Activated CD8-positive, alpha-beta memory T cell treated with anti-CD3 and anti-CD28 coated beads, Interleukin-2, amount 50 U/mL, for 1 hour (primary cell): ENCODE measurements around the gene CHST12.
A peak's percentile ranks its signal among the peaks of the same experiment; 100 is the strongest.
"Not testable (repeated sequence)": the region's sequence is repeated elsewhere in the genome, so short reads cannot be mapped to it uniquely, and the experiment has no call there.

Experiments used
- DNase-seq: peaks from one replicate; pipeline ENCODE4 v3.0.0-alpha.2; 2020; ENCODE audit errors: extremely low read depth

CHST12 gene

DNA sequence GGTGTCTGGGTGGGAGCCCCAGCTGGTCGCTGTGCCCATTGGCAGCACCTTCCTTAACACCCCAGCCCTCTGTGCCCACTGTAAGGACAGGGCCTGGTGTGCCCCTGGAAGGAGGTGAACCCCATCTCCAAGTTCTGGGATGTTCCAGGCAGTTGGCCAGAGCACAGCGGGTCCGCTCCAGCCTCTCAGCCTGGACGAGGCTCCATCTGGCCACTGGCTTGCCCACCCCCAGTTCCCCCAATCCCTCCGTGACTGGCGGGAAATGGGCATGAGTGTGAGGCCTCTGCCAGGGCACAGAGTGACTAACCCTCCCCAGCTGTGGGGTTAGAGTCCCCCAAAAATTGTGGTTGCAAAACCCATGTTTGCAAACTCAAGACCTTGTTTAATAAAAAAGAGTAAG lies 57.2 kb downstream of the CHST12 start:
- no peak for DNase-seq

DNA sequence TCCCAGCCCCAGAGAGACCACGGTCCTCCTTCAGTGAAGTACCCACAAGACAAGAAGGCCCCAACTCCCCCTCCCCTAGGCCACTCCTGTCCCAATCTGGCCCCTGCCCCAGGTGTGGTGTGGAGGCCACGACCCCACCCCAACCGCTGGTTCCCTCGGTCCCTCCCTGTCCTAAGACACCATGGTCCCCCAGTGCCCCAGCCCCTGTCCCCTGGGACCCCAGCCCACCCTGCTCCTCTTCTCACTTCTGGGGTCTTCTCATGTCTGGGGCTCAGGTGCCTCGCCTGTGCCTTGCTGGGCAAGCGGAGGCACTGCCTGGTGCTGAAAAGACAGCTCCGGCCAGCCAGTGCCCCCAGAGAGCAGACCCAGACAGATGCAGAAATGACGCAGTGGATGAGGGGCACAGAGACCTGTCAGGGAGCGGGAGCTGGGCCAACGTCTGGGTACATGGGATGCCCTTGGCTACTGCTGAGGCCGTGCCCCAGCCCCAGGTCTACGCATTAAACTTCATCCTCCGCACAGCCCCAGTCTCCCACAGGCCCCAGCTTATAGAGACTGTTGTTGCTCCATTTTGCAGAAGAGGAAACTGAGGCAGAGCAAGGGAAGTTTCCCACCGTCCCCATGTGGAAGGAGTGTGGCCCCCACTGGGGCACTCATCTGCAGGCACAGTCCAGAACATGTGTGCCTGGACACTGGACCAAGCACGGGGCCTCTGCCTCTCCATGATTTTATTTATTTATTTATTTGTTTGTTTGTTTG lies 58.0 kb downstream of the CHST12 start:
- no peak for DNase-seq

DNA sequence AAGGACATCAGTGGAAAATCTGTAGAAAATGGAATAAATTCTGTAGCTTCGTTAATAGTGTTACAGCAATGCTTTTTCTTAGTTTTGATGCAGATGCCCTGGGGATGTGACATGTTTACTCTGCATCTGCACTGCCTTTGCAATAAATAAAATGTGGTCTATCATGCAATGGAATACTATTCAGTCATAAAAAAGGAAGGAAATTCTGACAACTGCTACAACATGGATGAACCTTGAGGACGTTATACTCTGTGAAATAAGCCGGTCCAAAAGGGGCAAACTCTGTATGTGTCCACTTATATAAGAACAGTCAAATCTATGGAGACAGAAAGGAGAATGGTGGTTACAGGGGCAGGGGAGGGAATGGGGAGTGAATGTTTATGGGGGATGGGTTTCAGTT lies 59.3 kb downstream of the CHST12 start:
- DNase-seq, result no peak

DNA sequence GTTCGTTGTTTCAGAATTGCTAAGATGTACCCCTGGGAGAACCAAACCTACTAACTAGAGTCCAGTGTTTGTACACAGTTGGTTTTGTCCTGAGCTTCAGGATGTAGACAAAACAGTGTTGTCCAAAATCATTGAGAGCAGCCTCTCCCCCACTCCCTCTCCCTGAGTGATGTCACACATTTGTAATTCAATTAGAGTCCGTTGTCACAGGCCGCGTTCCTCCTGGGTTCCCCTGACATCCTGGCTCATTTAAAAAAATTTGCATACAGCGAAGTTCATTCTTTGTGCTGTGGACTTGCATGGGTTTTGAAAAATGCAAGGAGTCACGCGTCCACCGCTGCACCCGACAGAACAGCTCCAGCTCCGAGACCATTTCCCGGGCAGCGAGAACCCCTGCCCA lies 62.5 kb downstream of the CHST12 start:
- no peak for DNase-seq

DNA sequence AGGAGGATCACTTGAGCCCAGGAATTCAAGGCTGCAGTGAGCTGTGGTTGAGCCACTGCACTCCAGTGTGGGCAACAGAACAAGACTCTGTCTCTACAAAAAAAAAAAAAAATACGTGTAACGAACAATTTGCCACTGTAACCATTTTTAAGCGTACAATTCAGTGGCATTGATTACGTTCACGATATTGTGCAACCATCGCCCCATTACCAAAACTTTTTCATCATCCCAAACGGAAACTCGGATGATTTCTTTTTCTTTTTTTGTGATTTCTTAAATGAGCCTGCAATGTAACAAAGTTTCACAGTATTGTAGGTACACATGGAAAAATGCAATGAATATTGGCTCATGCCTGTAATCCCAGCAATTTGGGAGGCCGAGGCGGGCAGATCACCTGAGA lies 63.3 kb downstream of the CHST12 start:
- no peak for DNase-seq

DNA sequence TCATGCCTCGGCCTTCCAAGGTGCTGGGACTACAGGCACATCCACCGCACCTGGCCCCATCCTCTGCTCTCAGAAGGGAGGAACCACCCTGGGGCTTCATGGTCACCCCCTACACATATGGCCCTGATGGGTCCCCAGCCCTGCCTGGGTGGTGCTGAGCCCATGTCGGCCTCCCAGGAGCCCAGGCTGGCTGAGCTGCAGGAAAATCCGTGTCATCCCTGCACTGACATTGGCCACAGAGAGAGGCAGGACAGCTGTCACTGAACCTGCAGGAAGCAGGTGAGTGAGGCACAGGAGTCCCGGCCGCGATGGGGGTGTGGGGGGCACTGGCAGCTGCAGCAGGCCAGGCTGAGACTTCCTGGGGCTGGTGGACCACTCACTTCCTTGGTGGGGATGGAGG lies 64.8 kb downstream of the CHST12 start:
- DNase-seq, result no peak

DNA sequence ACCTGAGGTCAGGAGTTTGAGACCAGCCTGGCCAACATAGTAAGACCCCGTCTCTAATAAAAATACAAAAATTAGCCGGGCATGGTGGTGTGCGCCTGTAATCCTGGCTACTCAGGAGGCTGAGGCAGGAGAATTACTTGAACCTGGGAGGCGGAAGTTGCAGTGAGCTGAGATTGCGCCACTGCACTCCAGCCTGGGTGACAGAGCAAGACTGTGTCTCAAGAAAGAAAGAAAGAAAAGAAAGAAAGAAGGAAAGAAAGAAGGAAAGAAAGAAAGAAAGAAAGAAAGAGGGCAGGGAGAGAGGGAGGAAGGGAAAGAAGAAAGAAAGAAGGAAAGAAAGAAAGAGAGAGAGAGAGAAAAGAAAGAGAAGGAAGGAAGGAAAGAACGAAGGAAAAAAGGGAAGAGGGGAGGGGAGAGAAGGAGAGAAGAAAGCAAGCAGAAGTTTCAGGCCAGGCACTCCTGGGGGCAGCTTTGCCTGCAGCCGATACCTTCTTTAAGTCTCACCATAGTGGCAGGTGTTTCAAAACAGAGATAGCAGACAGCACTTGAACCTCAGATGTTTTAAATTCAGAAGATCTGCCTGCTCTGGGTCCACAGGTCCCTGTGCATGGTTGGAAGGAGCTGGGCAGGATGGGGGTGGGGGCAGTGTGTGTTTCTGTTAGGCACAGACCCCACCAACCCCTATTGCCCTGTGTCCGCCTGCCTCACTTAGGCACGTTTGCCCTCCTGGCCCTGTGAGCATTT lies 66.2 kb downstream of the CHST12 start:
- not testable (repeated sequence) for DNase-seq

DNA sequence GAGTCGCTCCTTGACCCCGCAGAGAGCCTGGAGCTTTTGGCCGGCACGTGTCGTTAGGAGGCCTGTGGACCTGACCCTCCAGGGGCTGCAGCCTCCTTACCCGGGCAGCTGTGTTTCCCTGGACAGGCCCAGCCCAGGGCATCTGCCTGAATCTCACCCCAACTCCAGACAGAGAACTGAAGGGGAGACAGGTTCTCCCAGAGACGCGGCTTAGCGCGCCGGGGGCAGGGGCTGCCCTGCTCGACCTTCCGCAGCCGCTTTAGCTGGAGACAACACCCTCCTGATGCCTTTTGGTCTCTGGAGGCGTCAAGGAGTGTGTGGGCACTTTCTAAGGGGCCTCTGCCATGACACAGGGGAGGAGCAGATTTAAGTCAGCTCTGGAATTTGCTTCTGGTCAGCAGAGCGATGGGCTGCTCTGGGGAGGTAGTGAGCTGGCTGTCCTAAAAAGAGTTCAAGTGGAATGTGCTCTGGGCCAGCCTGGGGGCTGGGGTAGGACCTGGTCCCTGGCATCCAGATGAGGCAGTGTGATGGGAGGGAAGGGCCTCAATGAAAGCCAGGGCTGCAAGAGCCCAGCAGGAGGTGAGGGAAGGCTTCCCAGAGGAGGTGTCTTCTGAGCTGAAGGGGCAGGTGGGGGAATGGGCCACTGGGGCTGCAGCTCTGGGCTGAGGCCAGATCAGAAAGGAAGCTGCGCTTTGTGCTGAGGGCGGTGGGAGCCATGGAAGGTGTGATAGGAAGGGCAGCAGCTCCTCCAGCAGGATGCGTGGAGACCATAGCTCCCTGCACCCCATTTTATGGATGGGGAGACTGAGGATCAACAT lies 67.0 kb downstream of the CHST12 start:
- no peak for DNase-seq

DNA sequence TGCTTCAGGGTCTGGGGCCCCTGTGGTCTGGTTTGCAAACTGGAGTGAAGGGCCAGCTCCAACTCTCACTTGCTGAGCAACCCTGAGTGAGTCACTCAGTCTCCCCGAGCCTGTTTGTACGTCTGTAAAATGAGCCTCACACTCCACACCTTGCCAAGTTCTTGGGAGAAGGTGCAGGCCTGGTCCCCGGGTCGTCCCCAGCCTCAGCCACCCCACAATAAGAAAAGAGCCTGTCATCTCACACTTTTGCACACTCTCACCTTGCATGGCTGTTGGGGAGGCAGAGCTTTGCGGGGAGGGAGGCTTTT lies 67.6 kb downstream of the CHST12 start:
- no peak for DNase-seq

DNA sequence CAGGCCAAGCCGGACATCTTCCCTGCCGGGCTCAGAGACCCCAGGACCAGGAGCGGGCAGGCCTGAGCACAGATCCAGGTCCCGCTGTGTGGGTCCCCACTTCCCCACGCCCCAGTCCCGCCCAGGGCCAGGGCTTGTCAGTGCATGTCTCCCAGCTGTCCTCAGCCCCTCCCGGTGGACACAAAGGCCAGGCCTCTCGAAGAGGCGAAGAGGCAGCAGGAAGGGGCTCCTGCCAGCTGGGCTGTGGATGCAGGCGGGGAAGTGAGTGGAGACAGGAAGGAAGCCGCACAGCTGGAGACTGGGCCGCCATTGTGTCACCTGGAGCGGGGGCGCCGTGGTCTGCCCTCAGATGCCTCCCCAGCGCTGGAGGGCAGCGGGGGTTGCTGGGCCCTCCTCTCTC lies 68.0 kb downstream of the CHST12 start:
- DNase-seq, result no peak

DNA sequence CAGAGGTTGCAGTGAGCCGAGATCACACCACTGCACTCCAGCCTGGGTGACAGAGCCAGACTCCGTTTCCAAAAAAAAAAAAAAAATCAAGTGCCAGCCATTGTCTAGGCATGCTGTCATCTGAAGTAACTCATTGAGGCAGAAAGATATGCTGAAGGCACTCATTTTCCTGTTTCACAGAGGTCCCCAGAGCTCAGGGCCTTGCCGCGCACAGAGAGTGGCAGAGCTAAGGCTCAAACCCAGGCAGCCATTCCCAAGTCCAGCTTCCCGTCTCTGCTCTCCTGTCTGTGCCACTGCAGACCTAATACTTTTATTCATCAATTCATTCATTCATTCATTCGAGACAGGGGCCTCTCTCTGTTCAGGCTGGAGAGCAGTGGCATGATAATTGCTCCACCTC lies 69.3 kb downstream of the CHST12 start:
- no peak for DNase-seq

DNA sequence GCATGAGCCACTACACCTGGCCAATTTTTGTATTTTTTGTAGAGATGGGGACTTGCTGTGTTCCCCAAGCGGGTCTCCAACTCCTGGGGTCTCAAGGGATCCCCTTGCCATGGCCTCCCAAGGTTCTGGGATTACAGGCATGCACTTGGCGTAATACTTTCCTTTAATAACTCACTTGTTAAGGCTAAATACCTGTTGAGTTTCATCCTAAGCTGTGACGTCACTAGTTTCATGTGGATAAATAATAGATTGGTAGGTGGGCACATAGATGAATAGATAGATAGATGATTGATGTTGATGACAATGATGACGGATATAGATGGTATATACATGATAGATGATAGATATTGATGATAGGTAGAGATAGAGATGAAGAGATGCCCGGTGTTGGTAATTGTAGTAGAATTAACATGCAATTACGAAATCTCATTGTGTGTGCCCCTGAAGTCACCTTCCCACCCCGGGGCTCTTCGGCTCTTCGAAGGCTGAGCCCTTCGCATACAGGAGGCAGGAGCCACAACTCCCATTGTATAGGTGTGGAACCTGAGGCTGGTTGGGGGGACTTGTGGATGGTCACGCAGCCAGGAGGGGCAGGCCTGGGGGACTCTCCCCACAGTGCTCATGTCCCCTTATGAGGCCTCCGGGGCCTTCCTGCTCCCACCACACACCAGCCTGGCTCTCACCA lies 70.2 kb downstream of the CHST12 start:
- DNase-seq, result no peak

DNA sequence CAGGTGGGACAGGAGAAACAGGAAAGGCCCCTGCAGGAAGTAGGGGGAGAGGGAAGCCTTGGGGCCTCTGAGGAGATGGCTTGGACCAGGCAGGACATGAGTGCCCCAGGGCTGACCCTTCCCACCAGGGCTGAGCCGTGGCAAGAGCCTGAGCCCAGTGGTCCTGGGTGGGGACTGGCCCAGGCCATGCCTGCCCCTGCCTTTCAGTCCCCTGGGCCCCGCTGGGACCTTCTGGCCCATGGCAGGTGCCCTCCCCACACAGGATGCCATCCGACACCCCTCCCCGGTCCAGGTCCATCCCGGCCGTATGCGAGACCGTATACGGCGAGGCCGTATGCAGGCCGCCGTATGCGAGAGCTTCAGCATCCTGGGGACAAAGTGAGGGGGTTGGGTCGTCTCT lies 70.8 kb downstream of the CHST12 start:
- DNase-seq, result no peak

DNA sequence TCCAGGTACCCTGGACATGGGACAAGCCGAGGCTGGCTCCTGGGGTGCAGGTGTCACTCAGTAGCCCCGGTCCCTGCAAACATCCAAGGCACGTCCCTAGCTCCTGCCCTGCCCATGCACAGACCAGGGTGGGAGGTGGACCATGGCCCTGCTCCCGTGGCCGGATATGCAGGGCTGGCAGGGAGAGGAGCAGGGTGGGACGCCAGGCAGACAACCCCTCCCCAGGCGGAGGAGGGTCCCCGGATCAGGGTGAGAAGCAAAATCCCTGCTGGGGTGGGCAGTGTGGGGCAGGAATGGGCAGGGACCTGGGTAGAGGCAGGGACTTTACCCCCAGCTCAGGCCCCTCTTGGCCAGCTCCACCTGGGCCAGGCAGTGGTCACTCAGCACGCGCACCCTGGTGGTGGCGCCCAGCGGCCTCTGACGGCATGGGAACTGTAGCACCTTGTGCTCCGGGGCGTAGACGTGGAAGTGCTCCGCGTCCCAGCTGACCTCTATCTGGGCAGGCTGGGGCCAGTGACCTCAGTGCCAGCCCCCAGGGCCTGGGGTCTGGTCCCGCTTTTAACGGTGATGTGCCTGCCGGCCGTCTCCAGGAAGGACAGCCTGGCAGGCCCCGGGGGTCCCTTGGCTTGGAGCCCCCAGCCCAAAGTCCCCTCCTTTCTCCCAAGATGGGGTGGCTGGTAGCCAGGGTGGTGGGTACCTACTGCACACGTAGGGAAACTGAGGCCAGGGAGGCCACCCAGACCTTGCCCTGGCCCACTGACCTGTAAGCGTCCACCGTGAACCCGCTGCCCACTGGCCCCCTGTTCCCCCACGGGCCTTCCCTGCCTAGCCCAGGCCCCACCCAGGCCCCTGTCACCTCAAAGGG lies 71.6 kb downstream of the CHST12 start:
- no peak for DNase-seq

DNA sequence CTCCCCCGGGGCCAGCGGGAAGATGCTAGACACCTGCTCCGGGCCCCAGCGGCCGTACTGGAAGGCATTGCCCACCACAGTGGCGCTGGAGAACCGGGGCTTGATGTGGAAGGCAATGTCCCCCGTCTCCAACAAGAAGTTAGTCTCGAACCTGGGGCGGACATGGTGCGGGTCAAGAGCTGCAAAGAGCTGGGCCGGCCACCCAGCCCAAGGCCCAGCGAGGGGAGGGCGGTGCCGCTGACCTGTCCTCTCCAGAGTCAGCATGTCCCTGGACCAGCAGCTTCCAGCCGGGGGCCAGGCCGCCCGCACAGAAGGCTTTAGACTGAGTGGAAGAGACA lies 72.2 kb downstream of the CHST12 start:
- DNase-seq, result no peak

DNA sequence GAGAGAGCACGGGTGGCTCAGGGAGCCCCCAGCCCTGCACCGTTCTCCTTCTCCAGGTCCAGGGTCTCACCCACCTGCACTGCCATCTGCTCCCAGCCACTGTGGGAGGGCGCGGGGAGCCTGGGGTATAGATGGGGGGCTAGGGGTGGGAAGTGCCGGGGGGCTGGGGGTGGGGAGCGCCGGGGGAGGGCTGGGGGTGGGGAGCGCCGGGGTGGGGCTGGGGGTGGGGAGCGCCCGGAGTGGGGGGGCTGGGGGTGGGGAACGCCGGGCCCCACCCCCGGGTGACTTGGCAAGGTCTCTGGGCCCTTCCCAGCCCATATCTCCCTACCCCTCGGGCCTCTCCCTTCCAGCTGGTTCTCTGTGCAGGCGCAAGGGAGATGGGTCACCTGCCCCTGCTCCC lies 72.9 kb downstream of the CHST12 start, which contains the start of gene GRIFIN:
Gene GRIFIN, minus strand, starts transcription at position 101 of the 400 bp plus-strand sequence. Its CDS starts 15 bp downstream, at position 86.
- no peak for DNase-seq

DNA sequence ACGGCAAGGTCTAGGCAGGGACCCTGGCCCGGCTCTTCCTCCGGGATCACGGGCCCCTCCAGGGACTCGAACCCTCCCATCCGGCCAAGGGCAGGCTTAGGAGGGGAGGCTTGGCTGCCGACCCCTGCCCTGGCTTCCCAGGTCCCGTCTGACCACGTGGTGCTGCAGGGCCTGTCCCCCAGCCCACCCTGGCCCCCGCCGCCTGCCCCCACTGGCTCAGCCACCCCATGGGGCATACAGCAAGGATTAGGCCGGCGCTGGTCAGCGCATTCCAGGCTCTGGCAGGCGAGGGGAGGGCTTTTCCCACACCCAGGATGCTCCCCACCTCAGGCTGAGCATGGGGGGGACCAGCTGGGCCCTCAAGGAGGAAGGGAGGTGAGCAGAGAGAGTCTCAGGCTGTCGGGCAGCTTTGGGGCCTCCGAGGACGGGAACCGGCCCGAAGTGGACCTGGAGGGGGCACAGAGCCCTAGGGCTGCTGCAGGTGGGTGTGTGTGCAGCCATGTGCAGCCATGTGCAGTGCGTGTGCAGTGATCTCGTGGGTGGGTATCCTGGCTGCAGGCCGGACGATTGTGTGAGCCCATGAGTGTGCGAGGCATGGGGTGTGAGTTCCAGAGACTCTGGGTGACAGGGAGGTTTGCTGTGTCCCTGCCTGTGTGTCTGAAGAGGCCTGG lies 73.5 kb downstream of the CHST12 start:
- DNase-seq, result no peak

DNA sequence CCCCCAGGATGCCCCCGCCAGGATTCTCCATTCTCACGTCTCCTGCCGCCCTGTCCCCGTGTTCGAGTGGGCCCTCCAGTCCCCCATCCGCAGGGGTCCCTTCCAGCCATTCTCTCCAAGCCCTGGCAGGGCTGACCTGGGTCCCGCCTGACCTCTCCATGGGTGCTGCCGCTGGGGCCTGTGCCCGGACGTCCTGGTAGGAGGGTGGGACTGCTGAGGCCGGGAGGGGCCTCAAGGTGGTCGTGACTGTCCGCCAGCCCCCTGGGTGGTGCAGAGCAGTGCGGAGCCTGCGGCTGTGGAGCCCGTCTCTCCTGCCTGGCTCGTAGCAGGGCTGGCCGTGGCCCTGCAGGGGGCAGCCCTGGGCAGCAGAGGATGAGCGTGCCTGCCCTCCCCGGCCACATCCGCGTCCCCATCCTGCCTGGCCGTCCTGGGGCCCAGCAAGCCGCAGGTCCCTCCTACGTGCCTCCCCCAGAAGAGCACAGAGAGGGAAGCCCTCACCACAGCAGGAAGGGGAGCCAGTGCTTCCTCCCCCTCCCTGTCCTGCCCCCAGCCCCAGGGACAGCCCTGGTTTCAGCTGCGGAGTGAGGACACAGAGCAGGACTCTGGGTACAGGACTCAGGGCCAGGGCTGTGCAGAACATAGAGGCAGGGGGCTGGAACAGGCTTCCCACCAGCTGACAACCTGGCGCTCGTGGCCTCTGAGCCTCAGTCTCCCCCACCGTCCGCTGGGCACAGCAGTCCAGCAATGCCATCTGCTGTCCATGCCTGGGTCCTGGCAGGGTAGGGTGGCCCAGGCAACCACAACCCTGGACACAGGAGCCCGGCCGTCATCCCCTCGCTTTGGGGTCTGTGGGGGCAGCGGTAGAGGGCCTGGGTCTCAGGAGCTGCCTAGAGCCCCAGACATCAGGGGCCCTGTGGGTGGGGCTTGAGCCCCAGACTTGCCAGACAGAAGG lies 74.3 kb downstream of the CHST12 start:
- DNase-seq, result peak; percentile 16

DNA sequence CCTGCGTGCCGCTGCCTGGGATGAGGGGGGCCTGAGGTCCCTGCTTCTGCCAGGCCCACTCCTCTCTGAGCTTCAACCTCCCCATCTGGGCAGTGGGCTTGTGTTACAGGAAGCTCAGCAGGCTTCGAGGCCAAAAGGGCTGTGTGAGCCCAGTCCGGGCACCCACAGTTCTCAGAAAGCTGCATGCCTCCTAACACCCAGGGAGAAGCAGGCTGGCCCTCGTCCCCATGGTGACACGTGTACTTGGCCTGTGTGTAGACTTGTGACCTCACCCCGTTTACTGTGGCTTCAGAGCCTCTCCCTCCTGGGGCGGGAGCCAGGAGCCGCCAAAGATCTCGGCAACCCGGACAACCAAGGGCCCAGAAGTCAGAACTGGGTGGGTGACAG lies 75.0 kb downstream of the CHST12 start:
- no peak for DNase-seq

DNA sequence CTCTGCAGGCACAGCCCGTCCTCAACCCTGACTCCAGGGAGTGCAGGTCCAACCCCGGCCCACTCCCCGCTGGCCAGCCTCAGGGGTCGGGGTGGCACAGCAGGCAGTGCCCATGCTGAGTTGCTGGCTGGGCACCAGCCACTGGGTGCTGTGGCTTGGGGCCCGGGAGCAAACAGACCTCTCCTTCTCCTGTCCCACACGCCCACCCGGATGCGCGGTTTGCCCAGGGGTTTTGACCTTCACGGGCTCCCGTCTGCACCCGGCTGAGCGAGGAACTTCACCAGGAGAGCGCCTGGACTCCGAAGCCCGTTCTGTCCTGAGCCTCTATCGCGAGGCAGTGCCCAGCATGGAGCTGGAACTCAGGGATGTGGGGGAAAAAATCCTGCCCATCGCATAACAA lies 75.4 kb downstream of the CHST12 start:
- DNase-seq, result no peak
